ENCODE results near the gene ZBTB8B.
"Not testable (repeated sequence)": the region's sequence is repeated elsewhere in the genome, so short reads cannot be mapped to it uniquely, and the experiment has no call there.

The ZBTB8B gene

DNA sequence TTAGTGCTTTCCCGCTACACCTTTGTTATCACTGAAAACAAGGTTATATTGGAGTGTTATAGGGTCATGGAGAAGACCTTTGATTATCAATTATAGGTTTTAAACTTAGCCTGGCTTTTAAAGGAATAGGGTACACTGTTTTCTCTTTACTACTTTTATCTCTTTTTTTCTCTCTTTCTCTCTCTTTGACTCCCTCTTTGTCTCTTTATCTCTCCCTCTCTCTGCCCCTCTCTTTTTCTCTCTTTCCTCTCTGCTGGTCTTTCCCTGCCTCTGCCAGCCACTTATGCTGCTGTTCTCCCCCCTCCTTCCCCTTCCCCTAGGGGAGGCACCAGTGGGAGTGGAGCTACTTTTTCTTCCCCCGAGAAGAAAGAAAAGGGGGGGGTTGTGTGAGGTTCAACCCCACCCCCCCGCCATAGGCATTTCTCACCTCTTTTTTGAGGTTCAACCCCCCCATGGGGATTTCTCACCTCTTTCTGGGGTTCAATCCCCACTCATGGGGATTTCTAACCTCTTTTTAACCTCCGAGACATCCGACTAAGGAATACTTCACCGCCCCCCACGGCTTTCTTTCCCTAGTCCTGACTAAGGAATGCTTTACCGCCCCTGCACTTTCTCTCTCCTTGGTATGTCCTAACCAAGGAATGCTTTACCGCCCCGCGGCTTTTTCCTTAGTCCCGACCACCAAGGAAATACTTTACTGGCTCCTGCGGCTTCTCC lies 17.2 kb upstream of the ZBTB8B start:
- no peaks in the 10 kb centered on the region for H3K27me3 ChIP-seq (ENCODE audit: insufficient read depth, low read length, poor library complexity, severe bottlenecking)
- H3K9me3 ChIP-seq (ENCODE audit: insufficient read depth, low read depth, low read length) = no peaks in the 10 kb centered on the region
- no peak overlapping the region for H2AFZ ChIP-seq (ENCODE audit: low read length)
- no peaks in the 10 kb centered on the region for H3K36me3 ChIP-seq (ENCODE audit: insufficient read depth, low read length)
- no peak overlapping the region for H3K4me2 ChIP-seq (ENCODE audit: low read depth, low read length, poor library complexity, severe bottlenecking)
- H3K9ac ChIP-seq (ENCODE audit: low read depth, low read length, poor library complexity, severe bottlenecking) = no peak overlapping the region
- no peaks in the 10 kb centered on the region for H3K4me1 ChIP-seq (ENCODE audit: insufficient read depth, low read length, poor library complexity, severe bottlenecking)
- no peaks in the 10 kb centered on the region for H3F3A ChIP-seq (ENCODE audit: low read depth)
- H3K9me2 ChIP-seq (replicated peaks; ENCODE audit: low read depth, low read length) = no peaks in the 10 kb centered on the region
- H3K4me3 ChIP-seq (ENCODE audit: low read length, poor library complexity, severe bottlenecking) = no peak overlapping the region
- no peaks in the 10 kb centered on the region for H4K20me1 ChIP-seq (ENCODE audit: insufficient read depth, low read length, poor library complexity, severe bottlenecking)
- no peaks in the 10 kb centered on the region for H3K79me2 ChIP-seq (ENCODE audit: insufficient read depth, low read length)
- no peak for TF ChIP-seq EZH2phosphoT487 (IDR thresholded peaks at IDR 0.05; ENCODE audit: borderline replicate concordance)
- TF ChIP-seq, protein P1, sequence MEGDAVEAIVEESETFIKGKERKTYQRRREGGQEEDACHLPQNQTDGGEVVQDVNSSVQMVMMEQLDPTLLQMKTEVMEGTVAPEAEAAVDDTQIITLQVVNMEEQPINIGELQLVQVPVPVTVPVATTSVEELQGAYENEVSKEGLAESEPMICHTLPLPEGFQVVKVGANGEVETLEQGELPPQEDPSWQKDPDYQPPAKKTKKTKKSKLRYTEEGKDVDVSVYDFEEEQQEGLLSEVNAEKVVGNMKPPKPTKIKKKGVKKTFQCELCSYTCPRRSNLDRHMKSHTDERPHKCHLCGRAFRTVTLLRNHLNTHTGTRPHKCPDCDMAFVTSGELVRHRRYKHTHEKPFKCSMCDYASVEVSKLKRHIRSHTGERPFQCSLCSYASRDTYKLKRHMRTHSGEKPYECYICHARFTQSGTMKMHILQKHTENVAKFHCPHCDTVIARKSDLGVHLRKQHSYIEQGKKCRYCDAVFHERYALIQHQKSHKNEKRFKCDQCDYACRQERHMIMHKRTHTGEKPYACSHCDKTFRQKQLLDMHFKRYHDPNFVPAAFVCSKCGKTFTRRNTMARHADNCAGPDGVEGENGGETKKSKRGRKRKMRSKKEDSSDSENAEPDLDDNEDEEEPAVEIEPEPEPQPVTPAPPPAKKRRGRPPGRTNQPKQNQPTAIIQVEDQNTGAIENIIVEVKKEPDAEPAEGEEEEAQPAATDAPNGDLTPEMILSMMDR (conservative IDR thresholded peaks at IDR 0.05; ENCODE audit: low read length) = no peak

DNA sequence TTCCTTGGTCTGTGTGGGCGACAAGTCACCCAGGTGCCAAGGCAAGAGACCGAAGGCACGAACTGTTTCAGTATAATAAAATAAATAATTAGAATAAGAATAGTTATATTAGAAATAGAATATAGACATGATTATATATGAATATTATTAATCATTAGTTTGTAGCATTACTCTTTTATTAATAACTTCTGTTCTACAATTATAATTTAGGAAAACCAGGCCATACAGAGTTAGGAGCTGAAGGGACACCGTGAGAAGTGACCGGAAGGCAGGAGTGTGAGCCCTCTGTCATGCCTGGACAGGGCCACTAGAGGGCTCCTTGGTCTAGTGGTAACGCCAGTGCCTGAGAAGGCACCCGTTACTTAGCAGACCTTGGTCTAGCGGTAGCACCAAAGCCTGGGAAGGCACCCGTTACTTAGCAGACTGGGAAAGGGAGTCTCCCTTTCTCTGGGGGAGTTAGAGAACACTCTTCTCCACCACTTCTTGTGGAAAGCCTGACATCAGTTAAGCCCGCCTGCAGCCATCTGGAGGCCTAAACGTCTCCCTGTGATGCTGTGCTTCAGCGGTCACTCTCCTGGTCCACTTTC lies 16.6 kb upstream of the ZBTB8B start:
- H3K9me3 ChIP-seq (ENCODE audit: insufficient read depth, low read depth, low read length); H3K9ac ChIP-seq (ENCODE audit: low read depth, low read length, poor library complexity, severe bottlenecking); H3K9me2 ChIP-seq (replicated peaks; ENCODE audit: low read depth, low read length); H3K4me2 ChIP-seq (ENCODE audit: low read depth, low read length, poor library complexity, severe bottlenecking); H3K36me3 ChIP-seq (ENCODE audit: insufficient read depth, low read length); H3K27me3 ChIP-seq (ENCODE audit: insufficient read depth, low read length, poor library complexity, severe bottlenecking); H3K4me3 ChIP-seq (ENCODE audit: low read length, poor library complexity, severe bottlenecking); H3F3A ChIP-seq (ENCODE audit: low read depth); H2AFZ ChIP-seq (ENCODE audit: low read length); H3K4me1 ChIP-seq (ENCODE audit: insufficient read depth, low read length, poor library complexity, severe bottlenecking); H4K20me1 ChIP-seq (ENCODE audit: insufficient read depth, low read length, poor library complexity, severe bottlenecking); H3K79me2 ChIP-seq (ENCODE audit: insufficient read depth, low read length): not testable (repeated sequence)
- TF ChIP-seq, protein P1 (conservative IDR thresholded peaks at IDR 0.05; ENCODE audit: low read length) = peak; percentile 63

DNA sequence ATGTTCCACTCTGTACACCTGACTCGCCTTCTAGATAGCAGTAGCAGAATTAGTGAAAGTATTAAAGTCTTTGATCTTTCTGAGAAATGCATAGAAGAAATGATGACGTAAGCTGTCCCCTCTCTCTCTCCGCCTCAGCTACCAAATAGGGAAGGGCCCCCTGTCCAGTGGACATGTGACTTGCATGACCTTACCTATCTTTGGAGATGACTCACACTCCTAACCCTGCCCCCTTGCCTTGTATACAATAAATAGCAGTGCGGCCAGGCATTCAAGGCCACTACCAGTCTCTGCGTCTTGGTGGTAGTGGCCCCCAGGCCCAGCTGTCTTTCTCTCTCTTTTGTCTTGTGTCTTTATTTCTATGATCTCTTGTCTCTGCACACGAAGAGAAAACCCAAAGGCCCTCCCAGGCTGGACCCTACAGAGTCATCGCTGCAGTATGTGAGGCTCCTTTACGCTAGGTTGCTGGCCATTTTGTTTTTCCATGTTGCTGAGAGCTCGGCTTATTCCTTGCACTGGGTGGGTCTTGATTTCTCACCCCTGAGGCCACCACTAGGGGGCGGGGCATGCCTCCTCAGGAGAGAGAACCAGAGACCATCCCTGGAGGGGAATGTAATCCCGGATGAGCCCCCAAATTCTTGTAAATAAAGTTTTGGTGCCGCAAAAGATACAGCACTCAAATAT lies 16.0 kb upstream of the ZBTB8B start:
- TF ChIP-seq, protein P1 (conservative IDR thresholded peaks at IDR 0.05; ENCODE audit: low read length) = peak; percentile 48
- TF ChIP-seq EZH2phosphoT487 (IDR thresholded peaks at IDR 0.05; ENCODE audit: borderline replicate concordance) = no peak
- H3F3A ChIP-seq (ENCODE audit: low read depth) = no peaks in the 10 kb centered on the region
- H3K27me3 ChIP-seq (ENCODE audit: insufficient read depth, low read length, poor library complexity, severe bottlenecking) = no peaks in the 10 kb centered on the region
- H3K9ac ChIP-seq (ENCODE audit: low read depth, low read length, poor library complexity, severe bottlenecking) = no peak overlapping the region
- no peak overlapping the region for H2AFZ ChIP-seq (ENCODE audit: low read length)
- H3K4me3 ChIP-seq (ENCODE audit: low read length, poor library complexity, severe bottlenecking) = no peak overlapping the region
- H3K4me2 ChIP-seq (ENCODE audit: low read depth, low read length, poor library complexity, severe bottlenecking) = no peak overlapping the region
- H3K4me1 ChIP-seq (ENCODE audit: insufficient read depth, low read length, poor library complexity, severe bottlenecking) = no peaks in the 10 kb centered on the region
- no peaks in the 10 kb centered on the region for H3K36me3 ChIP-seq (ENCODE audit: insufficient read depth, low read length)
- H3K9me3 ChIP-seq (ENCODE audit: insufficient read depth, low read depth, low read length) = no peaks in the 10 kb centered on the region
- no peaks in the 10 kb centered on the region for H3K79me2 ChIP-seq (ENCODE audit: insufficient read depth, low read length)
- H4K20me1 ChIP-seq (ENCODE audit: insufficient read depth, low read length, poor library complexity, severe bottlenecking) = no peaks in the 10 kb centered on the region
- no peaks in the 10 kb centered on the region for H3K9me2 ChIP-seq (replicated peaks; ENCODE audit: low read depth, low read length)
